Measurements from ENCODE around the gene CCL21. TPM values are rescaled to one million over a fixed set of nuclear protein-coding genes. Genes with fewer than 3 reads are reported as not detected.

Gene CCL21
- total and polyA plus RNA-seq, 12 donors, result 1.3 to 44.5 (median 17.9) TPM

DNA sequence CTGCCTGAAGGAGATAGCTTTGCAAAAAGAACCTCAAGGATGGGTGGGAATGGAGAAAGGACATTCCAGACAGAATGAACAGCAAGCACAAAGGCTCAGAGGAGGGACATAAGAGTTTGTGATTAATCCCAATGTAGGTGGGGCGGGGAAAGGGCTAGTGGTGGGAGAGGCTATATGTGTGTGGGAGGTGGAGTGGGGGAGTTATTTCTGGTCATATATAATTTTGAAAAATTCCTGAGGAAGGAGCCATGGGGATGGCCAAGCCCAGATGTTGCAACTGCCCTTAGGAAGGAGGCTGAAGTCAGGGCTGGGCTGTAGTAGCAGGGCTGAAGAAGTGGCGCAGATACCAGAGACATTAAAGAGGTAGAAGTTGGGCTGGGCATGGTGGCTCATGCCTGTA lies 34.1 kb downstream of the CCL21 start:
- WGBS, 2 donors, result 96 to 97% methylated on average over 2 of the region's 2 CpGs
- ATAC-seq (no peak), DNase-seq (no peak)
- intact Hi-C loops (cut with DNase I), result no loop called here
- Histone ChIP-seq H3K4me3 (no peak overlapping the region), H3K9me3 (no peaks in the 10 kb centered on the region), H3K27me3 (no peaks in the 10 kb centered on the region), H3K36me3 (no peaks in the 10 kb centered on the region), H3K4me1 (peaks cover 0 to 4% (median 0%) of the 10 kb centered on the region in 9 donors), H3K27ac (peak overlapping the region in 1 of 10 donors; percentile 60)
- TF ChIP-seq, protein P1, sequence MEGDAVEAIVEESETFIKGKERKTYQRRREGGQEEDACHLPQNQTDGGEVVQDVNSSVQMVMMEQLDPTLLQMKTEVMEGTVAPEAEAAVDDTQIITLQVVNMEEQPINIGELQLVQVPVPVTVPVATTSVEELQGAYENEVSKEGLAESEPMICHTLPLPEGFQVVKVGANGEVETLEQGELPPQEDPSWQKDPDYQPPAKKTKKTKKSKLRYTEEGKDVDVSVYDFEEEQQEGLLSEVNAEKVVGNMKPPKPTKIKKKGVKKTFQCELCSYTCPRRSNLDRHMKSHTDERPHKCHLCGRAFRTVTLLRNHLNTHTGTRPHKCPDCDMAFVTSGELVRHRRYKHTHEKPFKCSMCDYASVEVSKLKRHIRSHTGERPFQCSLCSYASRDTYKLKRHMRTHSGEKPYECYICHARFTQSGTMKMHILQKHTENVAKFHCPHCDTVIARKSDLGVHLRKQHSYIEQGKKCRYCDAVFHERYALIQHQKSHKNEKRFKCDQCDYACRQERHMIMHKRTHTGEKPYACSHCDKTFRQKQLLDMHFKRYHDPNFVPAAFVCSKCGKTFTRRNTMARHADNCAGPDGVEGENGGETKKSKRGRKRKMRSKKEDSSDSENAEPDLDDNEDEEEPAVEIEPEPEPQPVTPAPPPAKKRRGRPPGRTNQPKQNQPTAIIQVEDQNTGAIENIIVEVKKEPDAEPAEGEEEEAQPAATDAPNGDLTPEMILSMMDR (IDR thresholded peaks at IDR 0.05), result no peak

DNA sequence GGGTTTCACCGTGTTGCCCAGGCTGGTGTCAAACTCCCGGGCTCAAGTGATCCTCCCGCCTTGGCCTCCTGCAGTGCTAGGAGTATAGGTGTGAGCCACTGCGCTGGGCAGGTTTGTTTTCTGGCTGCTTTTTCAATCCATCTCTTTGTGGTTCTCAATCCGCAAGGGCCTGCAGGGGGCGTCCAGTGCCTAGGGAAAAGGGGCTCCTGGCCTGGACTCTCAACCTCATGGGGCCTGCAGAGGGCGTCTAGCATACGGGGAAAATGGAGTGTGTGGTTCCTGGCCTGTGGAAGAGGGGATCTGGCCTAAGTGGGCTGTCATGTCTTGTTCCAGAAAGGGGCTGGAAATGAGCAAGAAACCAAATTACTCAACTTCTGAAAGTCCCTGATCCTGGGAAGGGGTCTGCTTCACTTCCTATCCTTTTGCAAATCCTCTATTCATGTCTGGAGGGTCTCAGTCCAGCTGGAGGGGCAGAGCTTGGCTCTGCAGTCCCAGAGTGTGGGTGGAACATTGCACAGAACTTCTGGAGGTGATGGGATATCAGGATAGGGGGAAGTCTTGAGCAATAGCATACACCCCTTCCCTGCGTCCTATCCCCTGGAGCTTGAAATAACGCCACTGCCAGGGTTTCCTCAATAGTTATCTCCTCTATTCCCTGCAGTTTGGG lies 34.8 kb downstream of the CCL21 start:
- DNase-seq (peak; percentile 54 to 57), ATAC-seq (peak; percentile 44 to 83 (median 65))
- TF ChIP-seq, protein P1 (IDR thresholded peaks at IDR 0.05), result peak in 8 of 9 donors; percentile 25 to 75 (median 56)
- H3K4me1 ChIP-seq, result peaks cover 0 to 4% (median 0%) of the 10 kb centered on the region in 9 donors
- WGBS, 2 donors, result 37 to 45% methylated on average over 10 of the region's 10 CpGs
- H3K36me3 ChIP-seq, result no peaks in the 10 kb centered on the region
- no peak overlapping the region for H3K4me3 ChIP-seq
- no peaks in the 10 kb centered on the region for H3K27me3 ChIP-seq
- intact Hi-C loops (cut with DNase I), result no loop called here
- peak overlapping the region in 1 of 10 donors; percentile 60 for H3K27ac ChIP-seq
- no peaks in the 10 kb centered on the region for H3K9me3 ChIP-seq

DNA sequence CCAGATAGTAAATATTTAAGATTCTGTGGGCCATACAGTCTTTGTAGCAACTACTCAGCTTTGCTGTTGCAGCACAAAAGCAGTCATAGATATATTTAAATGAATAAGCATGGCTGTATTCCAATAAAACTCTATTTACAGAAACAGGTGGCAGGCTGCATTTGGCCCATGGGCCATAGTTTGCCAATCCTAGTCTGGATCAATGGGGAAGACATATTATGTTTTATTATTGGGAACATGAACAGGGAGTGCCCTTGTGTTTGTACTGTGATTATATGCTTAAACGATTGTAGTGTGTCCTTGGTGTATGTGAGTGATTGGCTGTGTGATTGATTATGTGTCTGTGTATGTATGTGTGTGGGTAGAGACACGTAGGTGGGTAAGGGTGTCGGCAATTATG lies 35.5 kb downstream of the CCL21 start:
- intact Hi-C loops (cut with DNase I), result no loop called here
- H3K4me3 ChIP-seq, result no peak overlapping the region
- no peaks in the 10 kb centered on the region for H3K27me3 ChIP-seq
- peaks cover 0 to 7% (median 0%) of the 10 kb centered on the region in 11 donors for H3K9me3 ChIP-seq
- H3K4me1 ChIP-seq, result peaks cover 0 to 4% (median 0%) of the 10 kb centered on the region in 9 donors
- 84 to 90% methylated on average over 3 of the region's 3 CpGs for WGBS, 2 donors
- ATAC-seq, result no peak
- H3K36me3 ChIP-seq, result peaks cover 0 to 3% (median 0%) of the 10 kb centered on the region in 9 donors
- DNase-seq, result no peak
- H3K27ac ChIP-seq, result no peak overlapping the region
- TF ChIP-seq, protein P1 (IDR thresholded peaks at IDR 0.05), result no peak

DNA sequence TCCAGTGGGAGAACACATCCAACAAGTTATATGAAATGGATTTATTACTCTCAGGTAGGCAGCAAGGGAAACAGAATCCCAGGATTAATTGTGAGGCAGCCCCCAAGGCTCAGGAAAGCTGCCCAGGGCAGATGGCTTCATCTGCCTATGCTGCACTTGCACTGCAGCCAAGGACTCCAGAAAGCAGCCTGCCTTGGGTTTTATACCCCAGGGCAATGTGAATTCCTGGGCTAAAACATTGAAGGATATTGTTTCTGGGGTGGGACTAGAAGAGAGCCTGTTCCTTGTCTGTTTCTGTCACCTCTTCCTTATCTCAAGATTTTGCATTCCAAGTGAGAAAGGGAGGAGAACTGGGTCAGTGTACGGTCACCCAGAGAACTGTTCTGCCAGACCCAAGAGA lies 38.6 kb downstream of the CCL21 start:
- no peak overlapping the region for H3K27ac ChIP-seq
- intact Hi-C loops (cut with DNase I), result no loop called here
- DNase-seq, result no peak
- WGBS, 2 donors, result 40 to 64% methylated on average over 1 of the region's 1 CpG
- TF ChIP-seq, protein P1 (IDR thresholded peaks at IDR 0.05), result no peak
- peaks cover 0 to 12% (median 4%) of the 10 kb centered on the region in 9 donors for H3K4me1 ChIP-seq
- H3K9me3 ChIP-seq, result peaks cover 0 to 9% (median 0%) of the 10 kb centered on the region in 11 donors
- no peak overlapping the region for H3K4me3 ChIP-seq
- H3K27me3 ChIP-seq, result no peaks in the 10 kb centered on the region
- peaks cover 0 to 16% (median 0%) of the 10 kb centered on the region in 9 donors for H3K36me3 ChIP-seq
- ATAC-seq, result no peak
